Neural crest cell (in vitro differentiated cells): Measurements from ENCODE around the gene ZNF629. TPM values are rescaled to one million over a fixed set of nuclear protein-coding genes. Genes with fewer than 3 reads are reported as not detected.

Experiments
- DNase-seq: peaks from one replicate; pipeline ENCODE4 v3.0.0; 2021; ENCODE audit warnings: low read depth, mixed read lengths, low spot score
- H3K27ac Mint-ChIP-seq: one replicate; pipeline ENCODE4 v1.8.0; 2021; ENCODE audit warnings: mild to moderate bottlenecking, mixed read lengths; ENCODE audit not compliant: unreplicated experiment
- H3K27me3 Mint-ChIP-seq: 2 replicates; pipeline ENCODE4 v1.8.0; 2021; ENCODE audit warnings: low read depth, mild to moderate bottlenecking, mixed read lengths
- H3K36me3 Mint-ChIP-seq: 2 replicates; pipeline ENCODE4 v1.8.0; 2021; ENCODE audit warnings: low read depth, mild to moderate bottlenecking, mixed read lengths
- H3K4me1 Mint-ChIP-seq: 2 replicates; pipeline ENCODE4 v1.8.0; 2021; ENCODE audit warnings: mixed read lengths
- H3K4me3 Mint-ChIP-seq: one replicate; pipeline ENCODE4 v1.8.0; 2021; ENCODE audit warnings: mild to moderate bottlenecking, mixed read lengths
- H3K9me3 Mint-ChIP-seq: 2 replicates; pipeline ENCODE4 v1.8.0; 2021; ENCODE audit warnings: mixed read lengths
- CTCF ChIP-seq: fragments of 200-600 bp; sonication (generic); conservative IDR thresholded peaks from 2 replicates; pipeline ENCODE4 v1.5.0; 2021; ENCODE audit warnings: antibody characterized with exemption, mild to moderate bottlenecking
- total RNA-seq: library from RNA; stranded (reverse); gene quantifications from 2 replicates; pipeline ENCODE4 v1.2.1, GENCODE V29; 2021

ZNF629 gene
- total RNA-seq, 1 donor from 2014 or later: 41.0 TPM

GRCh38 chr16:30766933-30767284 is 20.1 kb downstream of the ZNF629 start:
- peaks cover 12% of the 10 kb centered on the region for H3K36me3 Mint-ChIP-seq
- peak overlapping the region; percentile 31 for H3K4me3 Mint-ChIP-seq
- peaks cover 15% of the 10 kb centered on the region for H3K4me1 Mint-ChIP-seq
- TF ChIP-seq CTCF: no peak
- no peak overlapping the region for H3K27ac Mint-ChIP-seq
- no peak for DNase-seq
- no peaks in the 10 kb centered on the region for H3K27me3 Mint-ChIP-seq
- no peaks in the 10 kb centered on the region for H3K9me3 Mint-ChIP-seq

GRCh38 chr16:30766206-30766932 is 20.6 kb downstream of the ZNF629 start:
- Mint-ChIP-seq H3K9me3 (no peaks in the 10 kb centered on the region), H3K27me3 (no peaks in the 10 kb centered on the region), H3K36me3 (peaks cover 12% of the 10 kb centered on the region), H3K4me3 (peak overlapping the region; percentile 34), H3K27ac (no peak overlapping the region), H3K4me1 (peaks cover 18% of the 10 kb centered on the region)
- no peak for DNase-seq
- no peak for TF ChIP-seq CTCF

- no peak for TF ChIP-seq CTCF
- no peak for DNase-seq
- Mint-ChIP-seq H3K9me3 (no peaks in the 10 kb centered on the region), H3K27me3 (no peaks in the 10 kb centered on the region), H3K4me3 (peak overlapping the region; percentile 65), H3K4me1 (peaks cover 28% of the 10 kb centered on the region), H3K27ac (no peak overlapping the region), H3K36me3 (peaks cover 9% of the 10 kb centered on the region)
These were observed 22.1 kb downstream of the ZNF629 start for GRCh38 chr16:30764816-30765465.

- peaks cover 28% of the 10 kb centered on the region for H3K4me1 Mint-ChIP-seq
- peaks cover 9% of the 10 kb centered on the region for H3K36me3 Mint-ChIP-seq
- no peak for DNase-seq
- no peak overlapping the region for H3K27ac Mint-ChIP-seq
- H3K27me3 Mint-ChIP-seq: no peaks in the 10 kb centered on the region
- H3K9me3 Mint-ChIP-seq: no peaks in the 10 kb centered on the region
- peak overlapping the region; percentile 97 for H3K4me3 Mint-ChIP-seq
- no peak for TF ChIP-seq CTCF
These were observed 22.9 kb downstream of the ZNF629 start for GRCh38 chr16:30764086-30764485.

GRCh38 chr16:30762991-30763725 is 23.8 kb downstream of the ZNF629 start:
- peaks cover 28% of the 10 kb centered on the region for H3K4me1 Mint-ChIP-seq
- H3K9me3 Mint-ChIP-seq: no peaks in the 10 kb centered on the region
- no peak for TF ChIP-seq CTCF
- peak overlapping the region; percentile 97 for H3K4me3 Mint-ChIP-seq
- peak overlapping the region; percentile 93 for H3K27ac Mint-ChIP-seq
- DNase-seq: no peak
- H3K36me3 Mint-ChIP-seq: peaks cover 2% of the 10 kb centered on the region
- H3K27me3 Mint-ChIP-seq: no peaks in the 10 kb centered on the region
